ENCODE results near the gene RNF138. TPM values are rescaled to one million over a fixed set of nuclear protein-coding genes. Genes with fewer than 3 reads are reported as not detected.

Gene RNF138
- total and polyA plus RNA-seq, 2 of the 13 experiments (the other 11 are each of a cell fraction or from before 2014, with no cell fraction given): 14.6 to 33.6 TPM

- TF ChIP-seq, protein P1, sequence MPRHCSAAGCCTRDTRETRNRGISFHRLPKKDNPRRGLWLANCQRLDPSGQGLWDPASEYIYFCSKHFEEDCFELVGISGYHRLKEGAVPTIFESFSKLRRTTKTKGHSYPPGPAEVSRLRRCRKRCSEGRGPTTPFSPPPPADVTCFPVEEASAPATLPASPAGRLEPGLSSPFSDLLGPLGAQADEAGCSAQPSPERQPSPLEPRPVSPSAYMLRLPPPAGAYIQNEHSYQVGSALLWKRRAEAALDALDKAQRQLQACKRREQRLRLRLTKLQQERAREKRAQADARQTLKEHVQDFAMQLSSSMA (CRISPR knock-in tag; IDR thresholded peaks at IDR 0.05): peak; percentile 60; the same call in 1 of the 2 replicates
- peak; percentile 80; the same call in 1 of the 2 replicates for TF ChIP-seq ZHX2 (IDR thresholded peaks at IDR 0.05; ENCODE audit: low read depth)
- TF ChIP-seq ZHX2 (CRISPR knock-in tag; IDR thresholded peaks at IDR 0.05; ENCODE audit: borderline replicate concordance): no peak
- peak; percentile 67; the same call in 1 of the 2 replicates for TF ChIP-seq YEATS2 (CRISPR knock-in tag; IDR thresholded peaks at IDR 0.05; ENCODE audit: borderline replicate concordance)
- TF ChIP-seq GATA4 (IDR thresholded peaks at IDR 0.05; ENCODE audit: borderline replicate concordance, low read depth): no peak
- TF ChIP-seq, protein P2, sequence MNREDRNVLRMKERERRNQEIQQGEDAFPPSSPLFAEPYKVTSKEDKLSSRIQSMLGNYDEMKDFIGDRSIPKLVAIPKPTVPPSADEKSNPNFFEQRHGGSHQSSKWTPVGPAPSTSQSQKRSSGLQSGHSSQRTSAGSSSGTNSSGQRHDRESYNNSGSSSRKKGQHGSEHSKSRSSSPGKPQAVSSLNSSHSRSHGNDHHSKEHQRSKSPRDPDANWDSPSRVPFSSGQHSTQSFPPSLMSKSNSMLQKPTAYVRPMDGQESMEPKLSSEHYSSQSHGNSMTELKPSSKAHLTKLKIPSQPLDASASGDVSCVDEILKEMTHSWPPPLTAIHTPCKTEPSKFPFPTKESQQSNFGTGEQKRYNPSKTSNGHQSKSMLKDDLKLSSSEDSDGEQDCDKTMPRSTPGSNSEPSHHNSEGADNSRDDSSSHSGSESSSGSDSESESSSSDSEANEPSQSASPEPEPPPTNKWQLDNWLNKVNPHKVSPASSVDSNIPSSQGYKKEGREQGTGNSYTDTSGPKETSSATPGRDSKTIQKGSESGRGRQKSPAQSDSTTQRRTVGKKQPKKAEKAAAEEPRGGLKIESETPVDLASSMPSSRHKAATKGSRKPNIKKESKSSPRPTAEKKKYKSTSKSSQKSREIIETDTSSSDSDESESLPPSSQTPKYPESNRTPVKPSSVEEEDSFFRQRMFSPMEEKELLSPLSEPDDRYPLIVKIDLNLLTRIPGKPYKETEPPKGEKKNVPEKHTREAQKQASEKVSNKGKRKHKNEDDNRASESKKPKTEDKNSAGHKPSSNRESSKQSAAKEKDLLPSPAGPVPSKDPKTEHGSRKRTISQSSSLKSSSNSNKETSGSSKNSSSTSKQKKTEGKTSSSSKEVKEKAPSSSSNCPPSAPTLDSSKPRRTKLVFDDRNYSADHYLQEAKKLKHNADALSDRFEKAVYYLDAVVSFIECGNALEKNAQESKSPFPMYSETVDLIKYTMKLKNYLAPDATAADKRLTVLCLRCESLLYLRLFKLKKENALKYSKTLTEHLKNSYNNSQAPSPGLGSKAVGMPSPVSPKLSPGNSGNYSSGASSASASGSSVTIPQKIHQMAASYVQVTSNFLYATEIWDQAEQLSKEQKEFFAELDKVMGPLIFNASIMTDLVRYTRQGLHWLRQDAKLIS (CRISPR knock-in tag; IDR thresholded peaks at IDR 0.05): no peak
- TF ChIP-seq ZNF296 (CRISPR knock-in tag; conservative IDR thresholded peaks at IDR 0.05): no peak; the same call in none of the 2 replicates
- TF ChIP-seq FOXA3 (CRISPR knock-in tag; IDR thresholded peaks at IDR 0.05): peak; percentile 34; the same call in 1 of the 2 replicates
- peak; percentile 77 for TF ChIP-seq ZNF768 (CRISPR knock-in tag; IDR thresholded peaks at IDR 0.05)
- TF ChIP-seq THAP11 (CRISPR knock-in tag; IDR thresholded peaks at IDR 0.05): peak; percentile 58; the same call in 1 of the 2 replicates
- no peak for TF ChIP-seq HNF4A (CRISPR knock-in tag; IDR thresholded peaks at IDR 0.05)
- TF ChIP-seq EEA1 (CRISPR knock-in tag; IDR thresholded peaks at IDR 0.05; ENCODE audit: borderline replicate concordance): peak; percentile 81
- TF ChIP-seq ESRRA (CRISPR knock-in tag; IDR thresholded peaks at IDR 0.05; ENCODE audit: low read depth): peak; percentile 39; the same call in 1 of the 2 replicates
- TF ChIP-seq, protein P3, sequence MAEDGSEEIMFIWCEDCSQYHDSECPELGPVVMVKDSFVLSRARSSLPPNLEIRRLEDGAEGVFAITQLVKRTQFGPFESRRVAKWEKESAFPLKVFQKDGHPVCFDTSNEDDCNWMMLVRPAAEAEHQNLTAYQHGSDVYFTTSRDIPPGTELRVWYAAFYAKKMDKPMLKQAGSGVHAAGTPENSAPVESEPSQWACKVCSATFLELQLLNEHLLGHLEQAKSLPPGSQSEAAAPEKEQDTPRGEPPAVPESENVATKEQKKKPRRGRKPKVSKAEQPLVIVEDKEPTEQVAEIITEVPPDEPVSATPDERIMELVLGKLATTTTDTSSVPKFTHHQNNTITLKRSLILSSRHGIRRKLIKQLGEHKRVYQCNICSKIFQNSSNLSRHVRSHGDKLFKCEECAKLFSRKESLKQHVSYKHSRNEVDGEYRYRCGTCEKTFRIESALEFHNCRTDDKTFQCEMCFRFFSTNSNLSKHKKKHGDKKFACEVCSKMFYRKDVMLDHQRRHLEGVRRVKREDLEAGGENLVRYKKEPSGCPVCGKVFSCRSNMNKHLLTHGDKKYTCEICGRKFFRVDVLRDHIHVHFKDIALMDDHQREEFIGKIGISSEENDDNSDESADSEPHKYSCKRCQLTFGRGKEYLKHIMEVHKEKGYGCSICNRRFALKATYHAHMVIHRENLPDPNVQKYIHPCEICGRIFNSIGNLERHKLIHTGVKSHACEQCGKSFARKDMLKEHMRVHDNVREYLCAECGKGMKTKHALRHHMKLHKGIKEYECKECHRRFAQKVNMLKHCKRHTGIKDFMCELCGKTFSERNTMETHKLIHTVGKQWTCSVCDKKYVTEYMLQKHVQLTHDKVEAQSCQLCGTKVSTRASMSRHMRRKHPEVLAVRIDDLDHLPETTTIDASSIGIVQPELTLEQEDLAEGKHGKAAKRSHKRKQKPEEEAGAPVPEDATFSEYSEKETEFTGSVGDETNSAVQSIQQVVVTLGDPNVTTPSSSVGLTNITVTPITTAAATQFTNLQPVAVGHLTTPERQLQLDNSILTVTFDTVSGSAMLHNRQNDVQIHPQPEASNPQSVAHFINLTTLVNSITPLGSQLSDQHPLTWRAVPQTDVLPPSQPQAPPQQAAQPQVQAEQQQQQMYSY (CRISPR knock-in tag; IDR thresholded peaks at IDR 0.05): no peak
- TF ChIP-seq ZMYM4 (CRISPR knock-in tag; IDR thresholded peaks at IDR 0.05): 0 out of 2 replicates have a peak, but pooled peaks have one; percentile 44
Measured at GRCh38 chr18:32091724-32092421, at the start of gene RNF138 (continued).
